Ishikawa (cell line): ENCODE data around the gene PSMA8.

Experiments used
- REST ChIP-seq: IDR thresholded peaks from 2 replicates; pipeline ENCODE4 v1.6.1; 2012; ENCODE audit warnings: low read depth, mild to moderate bottlenecking
- TCF12 ChIP-seq: IDR thresholded peaks from 2 replicates; pipeline ENCODE4 v1.6.1; 2012; ENCODE audit warnings: low read depth
- TEAD4 ChIP-seq: IDR thresholded peaks from 2 replicates; pipeline ENCODE4 v1.6.1; 2012

GRCh38 chr18:26089293-26090129 lies 44.2 kb upstream of the PSMA8 start:
- no peak for TF ChIP-seq TEAD4
- no peak for TF ChIP-seq REST
- TF ChIP-seq TCF12, result no peak
